DOHH2 (cell line): Measurements from ENCODE around the gene KLLN.
"Not testable (repeated sequence)": the region's sequence is repeated elsewhere in the genome, so short reads cannot be mapped to it uniquely, and the experiment has no call there.

ENCODE experiments used
- H3F3A ChIP-seq: fragments of 200-600 bp; sonication (generic), shearing (Covaris generic); 2 replicates; pipeline ENCODE4 v1.6.0; 2016; ENCODE audit warnings: antibody characterized with exemption, mild to moderate bottlenecking; ENCODE audit not compliant: control insufficient read depth, insufficient read depth
- H3K27ac ChIP-seq: fragments of 200-600 bp; sonication (generic); 2 replicates; pipeline ENCODE4 v1.5.1; 2014; ENCODE audit warnings: low read depth, mild to moderate bottlenecking, low read length, moderate library complexity
- H3K27me3 ChIP-seq: fragments of 200-600 bp; sonication (generic); 2 replicates; pipeline ENCODE4 v1.6.1; 2014; ENCODE audit warnings: mild to moderate bottlenecking, low read length, mixed read lengths; ENCODE audit not compliant: control insufficient read depth
- H3K36me3 ChIP-seq: fragments of 200-600 bp; sonication (generic); 2 replicates; pipeline ENCODE4 v1.6.1; 2014; ENCODE audit warnings: mild to moderate bottlenecking, low read length, moderate library complexity, mixed read lengths; ENCODE audit not compliant: control insufficient read depth
- H3K4me1 ChIP-seq: fragments of 200-600 bp; sonication (generic); 2 replicates; pipeline ENCODE4 v1.6.1; 2014; ENCODE audit warnings: mild to moderate bottlenecking, low read length, mixed read lengths; ENCODE audit not compliant: control insufficient read depth
- H3K4me2 ChIP-seq: fragments of 200-600 bp; sonication (generic); 2 replicates; pipeline ENCODE4 v1.6.0; 2014; ENCODE audit warnings: mild to moderate bottlenecking, low read length, moderate library complexity
- H3K4me3 ChIP-seq: fragments of 200-600 bp; sonication (generic); 2 replicates; pipeline ENCODE4 v1.5.1; 2014; ENCODE audit warnings: mild to moderate bottlenecking, low read length, mixed read lengths
- H3K79me2 ChIP-seq: fragments of 200-600 bp; sonication (generic); 2 replicates; pipeline ENCODE4 v1.6.1; 2014; ENCODE audit warnings: mild to moderate bottlenecking, low read length, mixed read lengths; ENCODE audit not compliant: control insufficient read depth
- H3K9me2 ChIP-seq: fragments of 200-600 bp; sonication (generic); replicated peaks from 2 replicates; pipeline ENCODE4 v1.6.1; 2014; ENCODE audit warnings: mild to moderate bottlenecking, low read length, mixed read lengths; ENCODE audit not compliant: control insufficient read depth
- H3K9me3 ChIP-seq: fragments of 200-600 bp; sonication (generic); 2 replicates; pipeline ENCODE4 v1.6.1; 2014; ENCODE audit warnings: antibody characterized with exemption, low read length, mixed read lengths; ENCODE audit not compliant: control insufficient read depth, insufficient read depth
- H4K20me1 ChIP-seq: fragments of 200-600 bp; sonication (generic); 2 replicates; pipeline ENCODE4 v1.6.0; 2014; ENCODE audit warnings: low read depth, mild to moderate bottlenecking, antibody characterized with exemption, low read length, moderate library complexity; ENCODE audit not compliant: control insufficient read depth, insufficient read depth
- CTCF ChIP-seq: fragments of 200-600 bp; sonication (generic); IDR thresholded peaks from one replicate; pipeline ENCODE4 v1.5.1; 2014; ENCODE audit warnings: antibody characterized with exemption, mild to moderate bottlenecking, low read depth, low read length; ENCODE audit not compliant: poor library complexity, severe bottlenecking
- EZH2phosphoT487 ChIP-seq: fragments of 200-600 bp; sonication (generic); IDR thresholded peaks from 2 replicates; pipeline ENCODE4 v1.6.1; 2017; ENCODE audit warnings: borderline replicate concordance, mild to moderate bottlenecking, antibody characterized with exemption, low read length, moderate library complexity, mixed read lengths

KLLN gene

GRCh38 chr10:87886635-87887034 lies 23.3 kb upstream of the KLLN start:
- peaks cover 99% of the 10 kb centered on the region for H3K79me2 ChIP-seq
- no peaks in the 10 kb centered on the region; the same call in 1 of the 2 replicates for H4K20me1 ChIP-seq
- no peak overlapping the region for H3K4me2 ChIP-seq
- H3F3A ChIP-seq = peaks cover 7% of the 10 kb centered on the region
- H3K9me3 ChIP-seq = no peaks in the 10 kb centered on the region
- peaks cover 3% of the 10 kb centered on the region; the same call in 1 of the 2 replicates for H3K4me1 ChIP-seq
- H3K36me3 ChIP-seq = peaks cover 96% of the 10 kb centered on the region
- no peak overlapping the region for H3K27ac ChIP-seq
- no peaks in the 10 kb centered on the region for H3K9me2 ChIP-seq
- H3K4me3 ChIP-seq = no peak overlapping the region
- TF ChIP-seq EZH2phosphoT487 (no peak), CTCF (no peak)
- no peaks in the 10 kb centered on the region for H3K27me3 ChIP-seq

DNA sequence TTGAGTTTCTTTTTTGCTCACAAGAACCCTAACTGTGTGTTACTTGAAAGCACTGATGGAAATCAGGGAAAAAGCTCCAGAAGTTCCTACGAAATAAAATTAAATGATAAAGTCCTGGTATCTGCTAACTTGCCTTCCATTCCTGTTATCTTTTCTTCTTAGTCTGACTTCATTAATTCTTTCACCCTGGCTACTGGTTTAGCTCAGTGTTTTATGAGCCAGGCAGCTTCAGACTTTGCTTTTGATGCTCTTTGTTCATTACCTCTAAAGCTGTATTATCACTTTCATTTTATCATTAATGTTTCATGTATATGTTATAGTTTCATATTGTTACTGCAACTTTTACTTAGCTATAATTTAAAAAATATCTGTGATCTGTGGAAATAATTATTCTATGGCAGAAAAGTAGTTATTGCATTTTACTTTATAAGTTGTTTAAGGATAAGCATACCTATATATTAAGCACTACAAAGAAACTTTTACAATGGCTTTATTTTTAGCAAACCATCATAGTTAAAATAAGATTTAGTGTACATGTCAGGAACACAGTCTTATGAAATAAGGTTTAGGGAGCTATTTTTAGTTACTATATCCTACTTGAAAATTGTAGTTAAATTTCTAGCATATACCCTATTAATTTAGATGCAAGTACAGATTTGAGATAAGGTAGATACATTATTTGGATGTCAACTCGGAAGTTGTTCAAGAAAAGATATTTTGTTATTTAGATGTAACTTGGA lies 19.4 kb upstream of the KLLN start:
- Histone ChIP-seq H3K9me3 (peaks cover 5% of the 10 kb centered on the region; the same call in 1 of the 2 replicates), H3K4me3 (no peak overlapping the region), H3F3A (peaks cover 3% of the 10 kb centered on the region), H3K27me3 (no peaks in the 10 kb centered on the region), H4K20me1 (no peaks in the 10 kb centered on the region; the same call in 1 of the 2 replicates), H3K36me3 (peaks cover 96% of the 10 kb centered on the region), H3K9me2 (no peaks in the 10 kb centered on the region), H3K27ac (no peak overlapping the region), H3K79me2 (peaks cover 97% of the 10 kb centered on the region), H3K4me1 (peaks cover 8% of the 10 kb centered on the region), H3K4me2 (no peak overlapping the region)
- TF ChIP-seq EZH2phosphoT487 (no peak), CTCF (no peak)

DNA sequence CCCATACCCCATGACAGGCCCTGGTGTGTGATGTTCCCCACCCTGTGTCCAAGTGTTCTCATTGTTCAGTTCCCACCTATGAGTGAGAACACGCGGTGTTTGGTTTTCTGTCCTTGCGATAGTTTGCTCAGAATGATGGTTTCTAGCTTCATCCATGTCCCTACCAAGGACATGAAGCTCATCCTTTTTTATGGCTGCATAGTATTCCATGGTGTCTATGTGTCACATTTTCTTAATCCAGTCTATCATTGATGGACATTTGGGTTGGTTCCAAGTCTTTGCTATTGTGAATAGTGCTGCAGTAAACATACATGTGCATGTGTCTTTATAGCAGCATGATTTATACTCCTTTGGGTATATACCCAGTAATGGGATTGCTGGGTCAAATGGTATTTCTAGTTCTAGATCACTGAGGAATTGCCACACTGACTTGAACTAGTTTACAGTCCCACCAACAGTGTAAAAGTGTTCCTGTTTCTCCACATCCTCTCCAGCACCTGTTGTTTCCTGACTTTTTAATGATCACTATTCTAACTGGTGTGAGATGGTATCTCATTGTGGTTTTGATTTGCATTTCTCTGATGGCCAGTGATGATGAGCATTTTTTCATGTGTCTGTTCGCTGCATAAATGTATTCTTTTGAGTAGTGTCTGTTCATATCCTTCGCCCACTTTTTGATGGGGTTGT lies 18.2 kb upstream of the KLLN start:
- H3K4me1 ChIP-seq, H3K4me2 ChIP-seq, H3F3A ChIP-seq, H4K20me1 ChIP-seq, H3K27ac ChIP-seq, H3K9me2 ChIP-seq, H3K27me3 ChIP-seq, H3K4me3 ChIP-seq, H3K9me3 ChIP-seq: not testable (repeated sequence)
- peaks cover 96% of the 10 kb centered on the region for H3K36me3 ChIP-seq
- H3K79me2 ChIP-seq = peaks cover 97% of the 10 kb centered on the region

DNA sequence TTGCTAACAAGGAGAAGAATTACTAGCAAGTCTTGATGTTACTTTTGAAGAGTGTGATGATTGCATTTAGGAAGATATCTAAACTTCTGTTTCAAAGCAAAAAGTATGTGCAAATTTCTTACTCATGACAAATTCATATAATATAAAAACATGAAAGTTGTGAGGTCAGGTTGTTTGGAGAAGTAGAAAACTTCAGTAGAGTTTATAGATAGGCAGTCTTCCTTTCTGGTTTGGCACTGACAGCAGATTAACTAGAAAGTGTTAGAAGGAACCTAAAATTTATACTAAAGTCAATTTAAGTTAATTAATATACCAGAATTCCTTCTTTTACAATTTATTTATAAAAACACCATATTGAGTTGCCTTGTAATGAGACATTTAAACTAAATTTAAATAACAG lies 17.0 kb upstream of the KLLN start:
- Histone ChIP-seq H3K4me2 (no peak overlapping the region), H3K79me2 (peaks cover 97% of the 10 kb centered on the region), H3K9me3 (peaks cover 5% of the 10 kb centered on the region; the same call in 1 of the 2 replicates), H3K4me1 (peaks cover 8% of the 10 kb centered on the region), H3K27me3 (no peaks in the 10 kb centered on the region), H3K4me3 (no peak overlapping the region), H3K27ac (no peak overlapping the region), H3K36me3 (peaks cover 96% of the 10 kb centered on the region), H4K20me1 (no peaks in the 10 kb centered on the region; the same call in 1 of the 2 replicates), H3K9me2 (no peaks in the 10 kb centered on the region), H3F3A (peaks cover 9% of the 10 kb centered on the region)
- TF ChIP-seq EZH2phosphoT487 (no peak), CTCF (no peak)
